Neural progenitor cell (in vitro differentiated cells): ENCODE data around the gene LYPD5. TPM values are rescaled to one million over a fixed set of nuclear protein-coding genes. Genes with fewer than 3 reads are reported as not detected.
A peak's percentile ranks its signal among the peaks of the same experiment; 100 is the strongest.
"Not testable (repeated sequence)": the region's sequence is repeated elsewhere in the genome, so short reads cannot be mapped to it uniquely, and the experiment has no call there.

Experiments
- DNase-seq: peaks from one replicate; pipeline ENCODE4 v3.0.0-alpha.2; 2016; ENCODE audit warnings: low spot score
- H2AFZ ChIP-seq: fragments of 200-600 bp; sonication (generic); replicated peaks from 2 replicates; pipeline ENCODE4 v1.6.1; 2016; ENCODE audit warnings: antibody characterized with exemption
- H3F3A ChIP-seq: fragments of 200-600 bp; sonication (generic); 2 replicates; pipeline ENCODE4 v1.6.1; 2016; ENCODE audit warnings: antibody characterized with exemption, low read depth
- H3K27ac ChIP-seq: fragments of 200-600 bp; sonication (generic); 2 replicates; pipeline ENCODE4 v1.5.1; 2016; ENCODE audit warnings: mild to moderate bottlenecking
- H3K27me3 ChIP-seq: fragments of 200-600 bp; sonication (generic); 2 replicates; pipeline ENCODE4 v1.6.1; 2016; ENCODE audit warnings: mild to moderate bottlenecking, moderate library complexity
- H3K36me3 ChIP-seq: fragments of 200-600 bp; sonication (generic); 2 replicates; pipeline ENCODE4 v1.5.1; 2016
- H3K4me1 ChIP-seq: fragments of 200-600 bp; sonication (generic); 2 replicates; pipeline ENCODE4 v1.6.1; 2016; ENCODE audit warnings: mixed run types
- H3K4me2 ChIP-seq: fragments of 200-600 bp; sonication (generic); 2 replicates; pipeline ENCODE4 v1.6.1; 2016
- H3K4me3 ChIP-seq: fragments of 200-600 bp; sonication (generic); 2 replicates; pipeline ENCODE4 v1.5.1; 2016
- H3K79me2 ChIP-seq: fragments of 200-600 bp; sonication (generic); 2 replicates; pipeline ENCODE4 v1.6.1; 2016; ENCODE audit warnings: low read depth
- H3K9ac ChIP-seq: fragments of 200-600 bp; sonication (generic); 2 replicates; pipeline ENCODE4 v1.6.1; 2016
- H3K9me3 ChIP-seq: fragments of 200-600 bp; sonication (generic); 2 replicates; pipeline ENCODE4 v1.5.1; 2016; ENCODE audit warnings: low read depth
- H4K20me1 ChIP-seq: fragments of 200-600 bp; sonication (generic); 2 replicates; pipeline ENCODE4 v1.6.1; 2016; ENCODE audit warnings: low read depth
- H3K27ac Mint-ChIP-seq: 3 replicates; pipeline ENCODE4 v1.8.0; 2021; ENCODE audit warnings: mixed read lengths
- H3K27me3 Mint-ChIP-seq: 2 replicates; pipeline ENCODE4 v1.8.0; 2022; ENCODE audit warnings: low read depth, mild to moderate bottlenecking, inconsistent platforms, moderate library complexity, mixed read lengths; ENCODE audit not compliant: insufficient read depth
- H3K36me3 Mint-ChIP-seq: 3 replicates; pipeline ENCODE4 v1.8.0; 2021; ENCODE audit warnings: mixed read lengths
- H3K4me1 Mint-ChIP-seq: 3 replicates; pipeline ENCODE4 v1.8.0; 2021; ENCODE audit warnings: mixed read lengths
- H3K4me3 Mint-ChIP-seq: 3 replicates; pipeline ENCODE4 v1.8.0; 2021; ENCODE audit warnings: mild to moderate bottlenecking, moderate library complexity, mixed read lengths
- H3K9me3 Mint-ChIP-seq: 3 replicates; pipeline ENCODE4 v1.8.0; 2020; ENCODE audit warnings: mixed read lengths
- CTCF ChIP-seq: fragments of 200-600 bp; sonication (generic); IDR thresholded peaks from 2 replicates; pipeline ENCODE4 v1.5.1; 2017; ENCODE audit warnings: antibody characterized with exemption, mild to moderate bottlenecking
- EZH2 ChIP-seq: fragments of 200-600 bp; sonication (generic); IDR thresholded peaks from 2 replicates; pipeline ENCODE4 v1.6.1; 2017; ENCODE audit warnings: antibody characterized with exemption, mild to moderate bottlenecking, moderate library complexity
- EZH2phosphoT487 ChIP-seq: fragments of 200-600 bp; sonication (generic); IDR thresholded peaks from 2 replicates; pipeline ENCODE4 v1.6.1; 2017; ENCODE audit warnings: antibody characterized with exemption
- total RNA-seq: library from RNA; depleted of rRNA; stranded (reverse); fragments of >200 nt; gene quantifications from 2 replicates; pipeline ENCODE4 v1.2.3, GENCODE V29; 2015; ENCODE audit warnings: low replicate concordance

The LYPD5 gene
- total RNA-seq, 1 donor from 2014 or later = not detected

DNA sequence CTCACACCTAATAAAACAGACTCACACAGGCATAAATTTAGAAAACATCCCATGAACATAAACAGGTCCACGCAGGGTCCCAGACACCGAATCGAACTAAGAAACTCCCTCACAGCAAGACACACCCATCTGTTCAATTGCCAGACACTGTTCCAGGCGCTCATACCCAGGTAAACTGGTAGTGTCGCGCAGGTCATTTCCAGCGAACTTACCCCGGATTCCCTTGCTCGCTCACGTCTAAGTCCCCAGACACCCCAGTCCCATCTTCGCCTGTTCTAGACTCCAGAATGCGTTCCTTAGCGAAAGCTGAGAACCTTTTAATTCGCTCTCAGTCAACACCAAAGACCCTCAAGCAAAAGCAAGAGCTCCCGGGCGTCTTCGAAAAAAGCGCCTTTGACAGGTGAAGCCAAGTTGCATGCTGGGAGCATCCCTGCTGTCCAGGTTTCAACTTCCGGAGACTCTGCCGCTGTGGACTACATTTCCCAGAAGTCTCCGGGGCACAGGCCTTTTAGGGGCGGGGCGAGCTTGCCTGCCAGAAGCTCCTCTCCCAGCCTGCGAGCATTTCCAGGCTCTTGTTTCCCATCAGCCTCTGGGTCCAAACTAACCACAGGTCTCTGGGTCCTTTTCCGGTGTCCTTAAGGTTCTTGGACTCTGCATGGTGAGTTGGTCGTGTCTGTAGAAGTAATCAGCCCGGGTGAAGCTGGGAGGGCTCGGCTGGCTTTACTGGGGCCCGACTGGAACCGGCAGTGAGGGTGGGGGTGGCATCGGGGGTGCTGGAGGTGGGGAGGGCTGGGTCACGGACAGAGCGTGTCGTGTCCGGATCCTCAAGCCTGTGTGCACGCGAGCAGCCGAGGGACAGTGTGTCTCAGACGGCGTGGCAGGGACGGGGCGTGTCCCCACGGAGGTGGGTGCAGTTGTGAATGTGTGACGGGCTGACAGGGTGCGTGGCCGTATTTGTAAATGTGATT, 24.8 kb upstream of the LYPD5 start, which contains the start of gene ZNF283:
Gene ZNF283, plus strand, starts transcription at position 535 of the 968 bp plus-strand sequence. CDS start 6,184 bp downstream, outside the sequence.
- no peak for TF ChIP-seq EZH2
- no peak for TF ChIP-seq CTCF
- TF ChIP-seq EZH2phosphoT487 = no peak
- peak; percentile 93 for DNase-seq
- peaks cover 32% of the 10 kb centered on the region for H3K27me3 ChIP-seq
- no peaks in the 10 kb centered on the region for H4K20me1 ChIP-seq
- H2AFZ ChIP-seq = peak within 1 kb of the TSS; percentile 97
- H3K4me1 Mint-ChIP-seq = peaks cover 6% of the 10 kb centered on the region
- peaks cover 8% of the 10 kb centered on the region for H3K36me3 ChIP-seq
- H3F3A ChIP-seq = no peaks in the 10 kb centered on the region
- H3K27ac ChIP-seq = no peak within 1 kb of the TSS
- peaks cover 28% of the 10 kb centered on the region for H3K9me3 Mint-ChIP-seq
- peak within 1 kb of the TSS; percentile 71 for H3K9ac ChIP-seq
- peak within 1 kb of the TSS; percentile 74 for H3K4me3 ChIP-seq
- H3K4me1 ChIP-seq = no peaks in the 10 kb centered on the region
- H3K9me3 ChIP-seq = no peaks in the 10 kb centered on the region
- peak within 1 kb of the TSS; percentile 94 for H3K4me3 Mint-ChIP-seq
- peaks cover 22% of the 10 kb centered on the region for H3K36me3 Mint-ChIP-seq
- H3K27me3 Mint-ChIP-seq = peaks cover 6% of the 10 kb centered on the region
- no peaks in the 10 kb centered on the region for H3K79me2 ChIP-seq
- peak within 1 kb of the TSS; percentile 18 for H3K27ac Mint-ChIP-seq
- peak within 1 kb of the TSS; percentile 91 for H3K4me2 ChIP-seq

DNA sequence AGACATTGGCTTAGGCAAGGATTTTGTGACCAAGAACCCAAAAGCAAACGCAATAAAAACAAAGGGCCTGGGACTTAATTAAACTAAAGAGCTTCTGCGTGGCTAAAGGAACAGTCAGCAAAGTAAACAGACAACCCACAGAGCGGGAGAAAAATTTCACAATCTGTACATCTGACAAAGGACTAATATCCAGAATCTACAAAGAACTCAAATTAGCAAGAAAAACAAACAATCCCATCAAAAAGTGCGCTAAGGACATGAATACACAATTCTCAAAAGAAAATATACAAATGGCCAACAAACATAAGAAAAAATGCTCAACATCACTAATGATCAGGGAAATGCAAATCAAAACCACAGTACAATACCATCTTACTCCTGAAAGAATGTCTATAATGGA, 22.3 kb upstream of the LYPD5 start:
- not testable (repeated sequence) for H3K36me3 Mint-ChIP-seq, H3K4me1 ChIP-seq, H3K27ac ChIP-seq, H3K9ac ChIP-seq, H4K20me1 ChIP-seq, H3K27ac Mint-ChIP-seq, DNase-seq, H3K4me3 Mint-ChIP-seq, H3K4me2 ChIP-seq, H2AFZ ChIP-seq, H3K27me3 Mint-ChIP-seq, H3K4me1 Mint-ChIP-seq, H3K36me3 ChIP-seq, H3K9me3 ChIP-seq, H3F3A ChIP-seq, H3K4me3 ChIP-seq, H3K79me2 ChIP-seq
- peaks cover 48% of the 10 kb centered on the region for H3K27me3 ChIP-seq
- H3K9me3 Mint-ChIP-seq = peaks cover 31% of the 10 kb centered on the region

GRCh38 chr19:43823856-43824255, 21.6 kb upstream of the LYPD5 start:
- H3K36me3 Mint-ChIP-seq, H3K4me1 ChIP-seq, H3K79me2 ChIP-seq, H3K9me3 ChIP-seq, H4K20me1 ChIP-seq, H3K4me3 ChIP-seq, H3K27me3 Mint-ChIP-seq, H3K4me2 ChIP-seq, H3K27ac Mint-ChIP-seq, H3K9ac ChIP-seq, H3K27ac ChIP-seq, H3F3A ChIP-seq, H3K4me3 Mint-ChIP-seq, DNase-seq, H3K36me3 ChIP-seq, H3K4me1 Mint-ChIP-seq, H2AFZ ChIP-seq: not testable (repeated sequence)
- H3K27me3 ChIP-seq = peaks cover 48% of the 10 kb centered on the region
- peaks cover 31% of the 10 kb centered on the region for H3K9me3 Mint-ChIP-seq

GRCh38 chr19:43820884-43821215, 18.6 kb upstream of the LYPD5 start:
- peaks cover 25% of the 10 kb centered on the region for H3K9me3 Mint-ChIP-seq
- peaks cover 10% of the 10 kb centered on the region for H3K27me3 Mint-ChIP-seq
- no peak for DNase-seq
- H3K4me1 Mint-ChIP-seq = no peaks in the 10 kb centered on the region
- H3K4me1 ChIP-seq = no peaks in the 10 kb centered on the region
- H3K36me3 Mint-ChIP-seq = no peaks in the 10 kb centered on the region
- H3K4me3 Mint-ChIP-seq = no peak overlapping the region
- no peak overlapping the region for H3K4me3 ChIP-seq
- no peaks in the 10 kb centered on the region for H3K79me2 ChIP-seq
- no peaks in the 10 kb centered on the region for H3K36me3 ChIP-seq
- H3K9me3 ChIP-seq = no peaks in the 10 kb centered on the region
- no peaks in the 10 kb centered on the region for H4K20me1 ChIP-seq
- H3K27me3 ChIP-seq = peaks cover 47% of the 10 kb centered on the region
- no peak overlapping the region for H3K27ac ChIP-seq
- H2AFZ ChIP-seq = no peak overlapping the region
- H3K4me2 ChIP-seq = no peak overlapping the region
- H3K27ac Mint-ChIP-seq = no peak overlapping the region
- no peak overlapping the region for H3K9ac ChIP-seq
- H3F3A ChIP-seq = no peaks in the 10 kb centered on the region
- TF ChIP-seq EZH2phosphoT487 (no peak), EZH2 (no peak), CTCF (no peak)
